Panc1 (cell line): Measurements from ENCODE around the gene SETDB2. TPM values are rescaled to one million over a fixed set of nuclear protein-coding genes. Genes with fewer than 3 reads are reported as not detected.
A peak's percentile ranks its signal among the peaks of the same experiment; 100 is the strongest.

Experiments
- ATAC-seq: fragments of 200-7000 bp; cut with Tn5 transposase; 2 replicates; pipeline ENCODE4 v1.9.1; 2020; ENCODE audit warnings: mild to moderate bottlenecking, moderate library complexity
- BruUV-seq: library from RNA; stranded (reverse); fragments of 400-500 nt; replicated peaks from 2 replicates; lab custom pipeline; 2021; lab: Mats Ljungman, UMichigan
- CTCF ChIA-PET: fragments of 300-600 bp; sonication (Branson Sonifier 250); formaldehyde crosslinking; loops from one replicate; lab custom pipeline; 2022; ENCODE audit warnings: antibody characterized with exemption; lab: Charles Lee
- POLR2A ChIA-PET: fragments of 300-600 bp; sonication (Branson Sonifier 250); formaldehyde crosslinking; loops from one replicate; lab custom pipeline; 2022; ENCODE audit warnings: antibody characterized with exemption; lab: Charles Lee
- DNase-seq: peaks from one replicate; pipeline ENCODE4 v3.0.0-alpha.2; 2010; ENCODE audit warnings: low read depth, low spot score
- H3K27ac ChIP-seq: 2 replicates; pipeline ENCODE4 v1.5.1; 2011; ENCODE audit warnings: mild to moderate bottlenecking, low read length, inconsistent platforms
- H3K27me3 ChIP-seq: fragments of 200-500 bp; sonication (Bioruptor generic); 2 replicates; pipeline ENCODE4 v1.6.0; 2014; ENCODE audit warnings: low read length, inconsistent platforms; ENCODE audit not compliant: control insufficient read depth, insufficient read depth
- H3K36me3 ChIP-seq: fragments of 200-500 bp; sonication (Bioruptor generic); 2 replicates; pipeline ENCODE4 v1.5.1; 2014; ENCODE audit warnings: inconsistent platforms, mild to moderate bottlenecking, low read length, moderate library complexity; ENCODE audit not compliant: control insufficient read depth, insufficient read depth
- H3K4me1 ChIP-seq: 2 replicates; pipeline ENCODE4 v1.5.1; 2011; ENCODE audit warnings: inconsistent platforms, mild to moderate bottlenecking, low read length, moderate library complexity; ENCODE audit not compliant: control insufficient read depth, insufficient read depth
- H3K4me3 ChIP-seq, 2 experiments: 2 replicates each; pipeline ENCODE4 v1.5.1; 2011 to 2012; ENCODE audit warnings: low read depth in 2 of 2, low read length in 2 of 2, mild to moderate bottlenecking in 2 of 2, inconsistent platforms in 1 of 2, moderate library complexity in 1 of 2
- H3K9me3 ChIP-seq: fragments of 200-500 bp; sonication (Bioruptor generic); 2 replicates; pipeline ENCODE4 v1.5.1; 2014; ENCODE audit warnings: low read depth, mild to moderate bottlenecking, inconsistent platforms, low read length, moderate library complexity; ENCODE audit not compliant: control insufficient read depth, insufficient read depth
- CTCF ChIP-seq: fragments of 450-650 bp; IDR thresholded peaks from 2 replicates; pipeline ENCODE4 v1.5.1; 2017; ENCODE audit warnings: mild to moderate bottlenecking
- POLR2AphosphoS5 ChIP-seq: IDR thresholded peaks from 2 replicates; pipeline ENCODE4 v1.6.1; 2012; ENCODE audit warnings: mild to moderate bottlenecking, low read depth, low read length, moderate library complexity
- REST ChIP-seq, 2 experiments: IDR thresholded peaks; 2 replicates each; pipeline ENCODE4 v1.6.1; 2011 to 2012; ENCODE audit warnings: low read depth in 2 of 2, control low read depth in 1 of 2, low read length in 1 of 2, mild to moderate bottlenecking in 1 of 2, moderate library complexity in 1 of 2; ENCODE audit not compliant: insufficient read depth in 1 of 2
- SIN3A ChIP-seq: IDR thresholded peaks from 2 replicates; pipeline ENCODE4 v1.6.1; 2012; ENCODE audit warnings: low read depth, mild to moderate bottlenecking, low read length, moderate library complexity, borderline replicate concordance; ENCODE audit not compliant: insufficient read depth
- TCF7L2 ChIP-seq: IDR thresholded peaks from 2 replicates; pipeline ENCODE4 v1.6.1; 2011; ENCODE audit warnings: mild to moderate bottlenecking, low read depth, low read length, inconsistent platforms
- in situ Hi-C: cut with HindIII; loops from 2 replicates; pipeline ENCODE4 v1.10.0; 2016; ENCODE audit warnings: low sequenced_read_pairs, low pct_unique_long_range_greater_than_20kb
- intact Hi-C: fragments of 100-400 bp; cut with micrococcal nuclease; formaldehyde crosslinking; loops from one replicate; pipeline ENCODE4 v1.10.0; 2022; ENCODE audit not compliant: unreplicated experiment
- total RNA-seq: library from RNA; stranded (reverse); gene quantifications from one replicate; pipeline ENCODE4 v1.2.1, GENCODE V29; 2021; ENCODE audit not compliant: unreplicated experiment

Gene SETDB2
- total RNA-seq, 1 experiment from 2014 or later = 6.1 TPM

DNA sequence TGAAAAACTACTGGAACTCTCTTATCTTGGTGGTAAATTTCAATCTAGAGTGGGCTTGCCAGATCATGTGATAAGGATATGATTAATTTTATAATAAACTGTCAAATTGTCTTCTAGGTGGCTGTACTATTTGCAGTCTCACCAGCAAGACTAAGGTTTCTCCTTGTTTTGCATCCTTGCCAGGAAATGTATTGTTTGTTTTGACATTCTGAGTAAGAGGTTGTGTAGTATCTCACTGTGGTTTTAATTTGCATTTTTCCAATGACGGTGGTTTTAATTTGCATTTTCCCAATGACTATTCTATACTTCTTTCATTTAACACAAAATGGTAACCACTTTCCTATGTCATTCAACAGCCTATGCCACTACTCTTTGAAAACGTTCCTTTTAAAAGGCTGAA, 2.2 kb upstream of the SETDB2 start:
- POLR2A ChIA-PET = no interaction called here
- DNase-seq (no peak), ATAC-seq (no peak)
- H3K4me3 ChIP-seq = no peak overlapping the region
- intact Hi-C loops = loop anchor here (10.0 kb wide), 1 partner anchor 163 kb away; no protein-coding TSS in a partner anchor
- H3K27me3 ChIP-seq = no peaks in the 10 kb centered on the region
- BruUV-seq = no TSS peak
- CTCF ChIA-PET = no interaction called here
- no peak overlapping the region for H3K27ac ChIP-seq
- in situ Hi-C loops = no loop called here
- no peaks in the 10 kb centered on the region for H3K9me3 ChIP-seq
- H3K4me1 ChIP-seq = peaks cover 3% of the 10 kb centered on the region; the same call in 1 of the 2 replicates
- H3K36me3 ChIP-seq = peaks cover 4% of the 10 kb centered on the region; the same call in 1 of the 2 replicates
- TF ChIP-seq CTCF = no peak
- no peak for TF ChIP-seq REST (IDR thresholded peaks at IDR 0.05; ENCODE audit: insufficient read depth in 1 of 2, low read depth in 2 of 2, low read length in 1 of 2)
- TF ChIP-seq POLR2AphosphoS5 = no peak
- no peak for TF ChIP-seq SIN3A
- no peak for TF ChIP-seq TCF7L2

DNA sequence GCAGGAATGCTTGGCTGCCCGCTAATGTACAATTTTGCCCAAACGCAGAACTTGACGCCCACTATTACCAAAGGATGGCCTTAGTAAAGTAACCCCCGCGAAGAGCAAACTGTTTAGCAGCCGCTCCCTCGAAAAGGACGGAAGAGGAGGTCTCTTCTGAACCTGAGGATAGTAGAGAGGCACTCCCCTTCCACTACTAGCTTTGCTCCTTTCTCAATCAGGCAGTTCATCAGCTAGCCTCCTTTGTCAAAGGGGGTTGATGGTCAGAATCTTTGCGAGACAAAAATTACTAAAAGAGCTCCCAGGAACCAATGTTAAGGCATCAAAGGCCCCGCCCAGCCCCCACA, 744 bp upstream of the SETDB2 start:
- H3K36me3 ChIP-seq = peaks cover 4% of the 10 kb centered on the region; the same call in 1 of the 2 replicates
- POLR2A ChIA-PET = interaction anchor here (0.6 to 0.8 kb wide), 3 partner anchors 29 to 113 kb away, joined by 3 to 6 read pairs (median 4); no protein-coding TSS in a partner anchor
- in situ Hi-C loops = no loop called here
- H3K9me3 ChIP-seq = no peaks in the 10 kb centered on the region
- intact Hi-C loops = loop anchor here (10.0 kb wide), 1 partner anchor 161 kb away; no protein-coding TSS in a partner anchor
- no peak for TF ChIP-seq REST (IDR thresholded peaks at IDR 0.05; ENCODE audit: insufficient read depth in 1 of 2, low read depth in 2 of 2, low read length in 1 of 2)
- no peak for TF ChIP-seq TCF7L2
- no peak for TF ChIP-seq POLR2AphosphoS5
- TF ChIP-seq CTCF = no peak
- TF ChIP-seq SIN3A = no peak
- H3K4me1 ChIP-seq = peaks cover 12% of the 10 kb centered on the region; the same call in 1 of the 2 replicates
- peak overlapping the region; percentile 83 to 84 for H3K4me3 ChIP-seq
- BruUV-seq = TSS peak; percentile 94
- DNase-seq (no peak), ATAC-seq (no peak)
- CTCF ChIA-PET = no interaction called here
- no peaks in the 10 kb centered on the region for H3K27me3 ChIP-seq
- peak overlapping the region; percentile 94 for H3K27ac ChIP-seq
